Activated naive CD8-positive, alpha-beta T cell (primary cell): Measurements from ENCODE around the gene LRMDA.

Source experiments
- H3K27ac Mint-ChIP-seq: one replicate; pipeline ENCODE4 v1.8.0; 2021; ENCODE audit warnings: mixed read lengths
- H3K27me3 Mint-ChIP-seq: one replicate; pipeline ENCODE4 v1.8.0; 2021; ENCODE audit warnings: mixed read lengths
- H3K36me3 Mint-ChIP-seq: one replicate; pipeline ENCODE4 v1.8.0; 2021; ENCODE audit warnings: mixed read lengths
- H3K4me1 Mint-ChIP-seq: one replicate; pipeline ENCODE4 v1.8.0; 2021; ENCODE audit warnings: low read depth, mixed read lengths
- H3K4me3 Mint-ChIP-seq: one replicate; pipeline ENCODE4 v1.8.0; 2021; ENCODE audit warnings: mild to moderate bottlenecking, mixed read lengths
- H3K9me3 Mint-ChIP-seq: one replicate; pipeline ENCODE4 v1.8.0; 2021; ENCODE audit warnings: low read depth, mixed read lengths

The LRMDA gene

GRCh38 chr10:75801121-75801520 lies 369.7 kb downstream of the LRMDA start:
- Mint-ChIP-seq H3K27ac (no peak overlapping the region), H3K36me3 (no peaks in the 10 kb centered on the region), H3K4me1 (no peaks in the 10 kb centered on the region), H3K27me3 (peaks cover 5% of the 10 kb centered on the region), H3K9me3 (no peaks in the 10 kb centered on the region), H3K4me3 (no peak overlapping the region)

- no peak overlapping the region for H3K27ac Mint-ChIP-seq
- peaks cover 5% of the 10 kb centered on the region for H3K27me3 Mint-ChIP-seq
- no peak overlapping the region for H3K4me3 Mint-ChIP-seq
- H3K4me1 Mint-ChIP-seq: no peaks in the 10 kb centered on the region
- H3K36me3 Mint-ChIP-seq: no peaks in the 10 kb centered on the region
- H3K9me3 Mint-ChIP-seq: no peaks in the 10 kb centered on the region
Measured at GRCh38 chr10:75801661-75802060, 370.2 kb downstream of the LRMDA start.

- Mint-ChIP-seq H3K4me3 (no peak overlapping the region), H3K36me3 (no peaks in the 10 kb centered on the region), H3K4me1 (no peaks in the 10 kb centered on the region), H3K27ac (no peak overlapping the region), H3K27me3 (peaks cover 5% of the 10 kb centered on the region), H3K9me3 (no peaks in the 10 kb centered on the region)
Measured at GRCh38 chr10:75803121-75803520, 371.7 kb downstream of the LRMDA start.

- no peak overlapping the region for H3K4me3 Mint-ChIP-seq
- peaks cover 5% of the 10 kb centered on the region for H3K27me3 Mint-ChIP-seq
- no peak overlapping the region for H3K27ac Mint-ChIP-seq
- H3K9me3 Mint-ChIP-seq: no peaks in the 10 kb centered on the region
- H3K4me1 Mint-ChIP-seq: no peaks in the 10 kb centered on the region
- H3K36me3 Mint-ChIP-seq: no peaks in the 10 kb centered on the region
Measured at GRCh38 chr10:75803816-75804552, 372.6 kb downstream of the LRMDA start.

- Mint-ChIP-seq H3K27ac (no peak overlapping the region), H3K36me3 (no peaks in the 10 kb centered on the region), H3K9me3 (no peaks in the 10 kb centered on the region), H3K4me1 (no peaks in the 10 kb centered on the region), H3K27me3 (peaks cover 9% of the 10 kb centered on the region), H3K4me3 (no peak overlapping the region)
Measured at GRCh38 chr10:75806186-75806585, 374.8 kb downstream of the LRMDA start.

- H3K36me3 Mint-ChIP-seq: no peaks in the 10 kb centered on the region
- no peak overlapping the region for H3K4me3 Mint-ChIP-seq
- peaks cover 9% of the 10 kb centered on the region for H3K27me3 Mint-ChIP-seq
- H3K27ac Mint-ChIP-seq: no peak overlapping the region
- no peaks in the 10 kb centered on the region for H3K9me3 Mint-ChIP-seq
- H3K4me1 Mint-ChIP-seq: no peaks in the 10 kb centered on the region
Measured at GRCh38 chr10:75807456-75807855, 376.0 kb downstream of the LRMDA start.

GRCh38 chr10:75809003-75809402 lies 377.6 kb downstream of the LRMDA start:
- Mint-ChIP-seq H3K27me3 (peaks cover 9% of the 10 kb centered on the region), H3K36me3 (no peaks in the 10 kb centered on the region), H3K4me3 (no peak overlapping the region), H3K9me3 (no peaks in the 10 kb centered on the region), H3K4me1 (no peaks in the 10 kb centered on the region), H3K27ac (no peak overlapping the region)

- Mint-ChIP-seq H3K9me3 (no peaks in the 10 kb centered on the region), H3K4me3 (no peak overlapping the region), H3K27me3 (peaks cover 7% of the 10 kb centered on the region), H3K36me3 (no peaks in the 10 kb centered on the region), H3K27ac (no peak overlapping the region), H3K4me1 (no peaks in the 10 kb centered on the region)
Measured at GRCh38 chr10:75814014-75814413, 382.6 kb downstream of the LRMDA start.

GRCh38 chr10:75815066-75815465 lies 383.6 kb downstream of the LRMDA start:
- no peaks in the 10 kb centered on the region for H3K4me1 Mint-ChIP-seq

GRCh38 chr10:75817198-75817597 lies 385.8 kb downstream of the LRMDA start:
- H3K9me3 Mint-ChIP-seq: no peaks in the 10 kb centered on the region
- H3K27ac Mint-ChIP-seq: no peak overlapping the region
- H3K36me3 Mint-ChIP-seq: no peaks in the 10 kb centered on the region
- peaks cover 4% of the 10 kb centered on the region for H3K27me3 Mint-ChIP-seq
- H3K4me1 Mint-ChIP-seq: no peaks in the 10 kb centered on the region
- H3K4me3 Mint-ChIP-seq: no peak overlapping the region

More at GRCh38 chr10:75815066-75815465, 383.6 kb downstream of the LRMDA start:
- H3K9me3 Mint-ChIP-seq: no peaks in the 10 kb centered on the region
- H3K4me3 Mint-ChIP-seq: no peak overlapping the region
- H3K36me3 Mint-ChIP-seq: no peaks in the 10 kb centered on the region
- peaks cover 8% of the 10 kb centered on the region for H3K27me3 Mint-ChIP-seq
- H3K27ac Mint-ChIP-seq: no peak overlapping the region

- H3K36me3 Mint-ChIP-seq: no peaks in the 10 kb centered on the region
- H3K4me1 Mint-ChIP-seq: no peaks in the 10 kb centered on the region
- peaks cover 1% of the 10 kb centered on the region for H3K27me3 Mint-ChIP-seq
- H3K27ac Mint-ChIP-seq: no peak overlapping the region
- no peak overlapping the region for H3K4me3 Mint-ChIP-seq
- no peaks in the 10 kb centered on the region for H3K9me3 Mint-ChIP-seq
Measured at GRCh38 chr10:75818552-75818951, 387.1 kb downstream of the LRMDA start.

GRCh38 chr10:75825235-75825634 lies 393.8 kb downstream of the LRMDA start:
- no peak overlapping the region for H3K4me3 Mint-ChIP-seq
- no peaks in the 10 kb centered on the region for H3K9me3 Mint-ChIP-seq
- H3K27ac Mint-ChIP-seq: no peak overlapping the region
- H3K36me3 Mint-ChIP-seq: no peaks in the 10 kb centered on the region
- no peaks in the 10 kb centered on the region for H3K4me1 Mint-ChIP-seq
- peaks cover 1% of the 10 kb centered on the region for H3K27me3 Mint-ChIP-seq

GRCh38 chr10:75825661-75826060 lies 394.2 kb downstream of the LRMDA start:
- Mint-ChIP-seq H3K4me3 (no peak overlapping the region), H3K27ac (no peak overlapping the region), H3K27me3 (peaks cover 1% of the 10 kb centered on the region), H3K36me3 (no peaks in the 10 kb centered on the region), H3K4me1 (no peaks in the 10 kb centered on the region), H3K9me3 (no peaks in the 10 kb centered on the region)

GRCh38 chr10:75826846-75827245 lies 395.4 kb downstream of the LRMDA start:
- no peak overlapping the region for H3K27ac Mint-ChIP-seq
- H3K9me3 Mint-ChIP-seq: no peaks in the 10 kb centered on the region
- peaks cover 1% of the 10 kb centered on the region for H3K27me3 Mint-ChIP-seq
- H3K4me3 Mint-ChIP-seq: no peak overlapping the region
- no peaks in the 10 kb centered on the region for H3K36me3 Mint-ChIP-seq
- no peaks in the 10 kb centered on the region for H3K4me1 Mint-ChIP-seq

- Mint-ChIP-seq H3K9me3 (peaks cover 6% of the 10 kb centered on the region), H3K4me1 (no peaks in the 10 kb centered on the region), H3K36me3 (no peaks in the 10 kb centered on the region), H3K27ac (no peak overlapping the region), H3K27me3 (peaks cover 1% of the 10 kb centered on the region), H3K4me3 (no peak overlapping the region)
Measured at GRCh38 chr10:75827587-75828021, 396.2 kb downstream of the LRMDA start.

- peaks cover 1% of the 10 kb centered on the region for H3K27me3 Mint-ChIP-seq
- H3K9me3 Mint-ChIP-seq: peaks cover 6% of the 10 kb centered on the region
- no peaks in the 10 kb centered on the region for H3K36me3 Mint-ChIP-seq
- no peak overlapping the region for H3K4me3 Mint-ChIP-seq
- no peak overlapping the region for H3K27ac Mint-ChIP-seq
- no peaks in the 10 kb centered on the region for H3K4me1 Mint-ChIP-seq
Measured at GRCh38 chr10:75828413-75828812, 397.0 kb downstream of the LRMDA start.
